GM19397 (cell line): ENCODE results near the gene NMS.

ENCODE experiments used
- ATAC-seq: cut with Tn5 transposase; IDR thresholded peaks from one replicate; pipeline ENCODE4 v1.9.1; 2021; ENCODE audit warnings: mild to moderate bottlenecking, moderate library complexity; ENCODE audit not compliant: unreplicated experiment

Gene NMS

DNA sequence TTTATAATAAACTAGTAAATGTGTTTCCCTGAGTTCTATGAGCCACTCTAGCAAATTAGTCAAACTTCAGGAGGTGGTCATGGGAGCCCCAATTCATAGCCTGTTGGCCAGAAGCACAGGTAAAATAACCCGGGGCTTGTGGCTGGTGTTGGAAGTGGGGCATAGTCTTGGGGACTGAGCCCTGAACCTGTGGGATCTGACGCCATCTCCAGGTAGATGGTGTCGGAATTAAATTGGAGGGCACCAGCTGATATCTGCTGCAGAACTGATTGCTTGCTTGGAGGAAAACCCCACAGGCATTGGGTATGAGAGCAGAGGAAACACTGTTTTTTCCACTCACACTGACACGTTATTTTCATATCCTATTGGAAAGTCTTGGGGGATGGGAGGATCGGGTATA is 14.1 kb downstream of the NMS start:
- no peak for ATAC-seq

GRCh38 chr2:100485396-100485795 is 15.1 kb downstream of the NMS start:
- ATAC-seq: no peak

DNA sequence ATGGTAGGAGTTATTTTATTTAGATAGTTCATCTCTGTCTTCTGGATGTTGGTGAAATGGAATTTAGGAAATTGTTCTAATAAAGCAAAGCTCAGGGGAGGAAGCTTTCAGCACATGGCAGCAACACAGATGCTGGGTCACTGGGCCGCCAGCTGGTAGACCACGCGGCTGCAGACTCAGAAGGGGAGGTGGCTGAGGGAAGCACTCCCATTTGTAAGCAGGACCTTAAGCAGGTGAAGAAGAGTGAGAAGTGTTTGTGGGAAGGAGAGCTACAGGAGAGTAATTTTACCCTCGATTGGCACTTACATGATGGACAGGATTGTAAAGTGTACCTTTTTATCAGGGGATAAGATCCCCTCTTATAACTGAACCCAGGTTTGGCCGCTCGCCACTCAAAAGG is 24.4 kb downstream of the NMS start:
- no peak for ATAC-seq

GRCh38 chr2:100502782-100503181 is 32.5 kb downstream of the NMS start:
- ATAC-seq: no peak

DNA sequence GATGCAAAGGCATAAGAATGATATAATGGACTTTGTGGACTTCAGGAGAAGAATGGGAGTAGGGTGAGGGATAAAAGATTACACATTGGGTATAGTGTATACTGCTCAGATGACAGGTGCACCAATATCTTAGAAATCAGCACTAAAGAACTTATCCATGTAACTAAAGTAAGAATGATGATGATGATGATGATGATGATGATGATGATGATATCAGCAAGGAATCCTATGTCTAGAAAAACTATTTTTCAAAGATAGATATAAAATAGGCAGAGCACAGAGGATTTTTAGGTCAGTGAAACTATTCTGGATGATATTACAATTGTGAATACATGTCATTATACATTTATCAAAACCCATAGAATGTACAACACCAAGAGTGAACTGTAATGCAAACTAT is 34.3 kb downstream of the NMS start:
- no peak for ATAC-seq

DNA sequence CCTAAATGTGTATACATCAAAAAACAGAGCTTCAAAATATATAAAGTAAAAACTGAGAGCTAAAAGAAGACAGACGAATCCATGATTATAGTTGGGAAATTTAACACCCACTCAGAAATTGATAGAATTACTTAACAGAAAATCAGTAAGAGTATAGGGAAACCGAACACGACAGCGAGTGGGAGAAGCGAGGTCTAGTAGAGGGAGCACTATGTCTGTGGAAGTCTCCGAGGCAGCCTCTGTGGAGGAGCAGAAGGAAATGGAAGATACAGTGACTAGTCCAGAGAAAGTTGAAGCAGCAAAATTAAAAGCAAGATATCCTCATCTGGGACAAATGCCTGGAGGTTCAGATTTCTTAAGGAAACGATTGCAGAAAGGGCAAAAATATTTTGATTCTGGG is 38.8 kb downstream of the NMS start:
- ATAC-seq: no peak

DNA sequence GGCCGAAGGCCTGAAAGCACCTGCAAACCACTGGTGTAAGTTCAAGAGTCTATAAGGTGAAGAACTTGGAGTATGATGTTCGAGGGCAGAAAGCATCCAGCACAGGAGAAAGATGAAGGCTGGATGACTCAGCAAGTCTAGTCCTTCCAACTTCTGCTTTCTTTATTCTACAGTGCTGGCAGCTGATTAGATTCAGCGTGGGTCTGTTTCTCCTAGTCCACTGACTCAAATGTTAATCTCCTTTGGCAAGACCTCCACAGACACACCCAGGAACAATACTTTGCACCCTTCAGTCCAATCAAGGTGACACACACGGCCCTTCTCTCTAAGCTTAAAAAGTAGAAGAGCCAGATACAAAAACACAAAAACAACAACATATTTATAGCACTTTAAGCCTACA is 43.4 kb downstream of the NMS start:
- no peak for ATAC-seq

- ATAC-seq: no peak
These were observed 47.3 kb downstream of the NMS start for GRCh38 chr2:100517556-100517955.

DNA sequence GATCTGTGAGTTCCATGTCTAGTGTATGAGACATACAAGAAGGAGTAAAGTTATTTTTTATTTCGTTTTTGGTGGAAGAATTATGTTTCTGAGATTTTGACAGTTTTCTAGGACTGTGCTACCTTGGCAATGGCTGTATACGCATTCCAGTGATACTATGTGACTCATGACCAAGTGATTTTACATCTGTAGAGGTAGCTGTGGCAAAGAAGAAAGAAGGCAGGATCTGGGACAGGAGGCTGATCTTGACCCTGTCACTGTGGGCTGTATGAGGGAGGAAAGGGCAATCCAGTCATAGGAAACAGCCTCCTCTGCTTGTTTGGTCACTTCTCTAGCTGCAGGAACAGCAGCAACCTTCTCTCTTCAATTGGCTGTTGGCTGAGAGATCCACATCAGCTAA is 48.5 kb downstream of the NMS start:
- ATAC-seq: no peak

DNA sequence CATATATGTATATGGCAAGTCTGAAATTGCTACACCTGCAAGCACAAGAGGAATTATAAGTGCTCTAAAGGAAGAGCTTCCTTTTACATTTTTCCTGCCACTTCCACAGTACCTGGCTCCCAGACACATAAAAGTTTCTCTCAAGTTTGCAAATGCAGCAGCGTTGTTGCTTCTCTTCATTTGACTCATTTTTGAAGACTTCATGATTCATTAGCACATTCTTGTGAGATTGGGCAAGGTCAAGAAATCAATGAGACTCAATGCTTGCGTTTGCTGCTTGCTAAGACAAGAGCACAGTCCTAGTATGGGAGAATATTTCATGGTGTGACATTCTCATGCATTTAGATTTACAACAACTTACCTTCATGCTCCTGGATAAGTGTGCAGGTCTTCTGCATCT is 49.9 kb downstream of the NMS start:
- no peak for ATAC-seq

DNA sequence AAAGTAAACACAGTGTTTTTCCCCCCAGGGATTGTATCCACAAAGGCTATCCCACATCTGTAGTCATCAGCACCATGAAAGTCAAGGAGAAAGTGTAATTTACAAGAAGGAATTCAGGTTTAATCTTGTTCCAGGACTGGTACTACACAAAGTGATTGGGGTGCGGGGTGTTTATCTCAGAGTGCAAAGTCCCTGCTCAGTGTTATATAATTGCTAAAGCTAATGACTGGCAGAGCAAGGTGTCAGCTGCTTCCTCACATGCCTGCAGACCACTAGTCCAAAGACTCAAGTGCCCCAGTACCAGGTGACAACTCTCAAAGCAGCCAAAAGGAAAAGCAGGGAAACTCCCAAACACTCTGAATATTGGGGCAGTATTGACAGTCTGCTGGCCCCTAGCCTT is 52.1 kb downstream of the NMS start:
- ATAC-seq: no peak

GRCh38 chr2:100524331-100524730 is 54.0 kb downstream of the NMS start:
- no peak for ATAC-seq

GRCh38 chr2:100526868-100527267 is 56.6 kb downstream of the NMS start:
- no peak for ATAC-seq

- no peak for ATAC-seq
These were observed 57.2 kb downstream of the NMS start for GRCh38 chr2:100527440-100528015.

- ATAC-seq: no peak
These were observed 58.9 kb downstream of the NMS start for GRCh38 chr2:100529176-100529575.

DNA sequence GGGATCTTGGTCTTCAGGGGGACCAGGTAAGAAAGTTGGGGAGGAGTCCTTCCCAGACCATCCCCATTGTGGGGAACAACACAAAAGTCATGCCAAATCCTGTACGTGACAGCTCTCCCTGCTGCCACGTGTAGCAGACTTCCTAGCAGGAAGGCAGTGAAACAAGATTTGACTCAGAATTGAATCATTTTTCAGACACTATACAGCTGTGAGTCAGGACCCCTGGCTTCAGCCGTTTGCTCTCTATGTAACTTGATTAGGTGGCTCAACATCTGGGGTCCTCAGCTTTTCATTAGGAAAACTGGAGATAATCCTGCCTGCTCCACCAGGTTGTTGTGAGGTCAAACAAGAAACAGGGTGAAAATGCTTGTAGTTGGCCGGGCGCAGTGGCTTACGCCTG is 59.6 kb downstream of the NMS start:
- ATAC-seq: no peak
